Right kidney (tissue), 1 donor: ENCODE data around the gene LCN2.
"Not testable (repeated sequence)": the region's sequence is repeated elsewhere in the genome, so short reads cannot be mapped to it uniquely, and the experiment has no call there.

Source experiments
- DNase-seq: peaks from one replicate; pipeline ENCODE4 v3.0.0-alpha.2; 2016

Gene LCN2

GRCh38 chr9:128127990-128128835 lies 21.0 kb upstream of the LCN2 start:
- DNase-seq = peak; percentile 99

- no peak for DNase-seq
Observed at GRCh38 chr9:128128836-128129590, 20.2 kb upstream of the LCN2 start.

GRCh38 chr9:128129976-128130590 lies 19.2 kb upstream of the LCN2 start:
- not testable (repeated sequence) for DNase-seq

DNA sequence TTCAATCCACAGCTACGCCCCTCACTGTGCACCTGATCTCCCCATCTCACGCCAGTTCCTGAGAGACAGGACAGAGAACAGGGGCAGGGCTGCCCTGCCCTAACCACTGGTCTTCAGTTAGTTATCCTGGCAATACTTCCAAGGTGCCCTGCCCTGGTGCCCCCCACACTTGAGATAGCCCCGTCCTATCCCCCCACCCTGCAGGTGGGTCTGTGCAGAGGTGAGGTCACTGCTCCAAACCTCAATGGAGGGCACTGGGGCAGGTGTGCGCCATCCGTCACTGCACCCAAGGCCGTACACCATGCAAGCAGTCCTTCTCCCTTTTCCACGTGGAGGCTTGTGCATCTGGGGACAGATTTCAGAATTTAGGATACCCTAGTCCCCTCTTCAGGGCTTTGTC lies 18.6 kb upstream of the LCN2 start:
- DNase-seq = not testable (repeated sequence)

GRCh38 chr9:128131346-128131745 lies 17.9 kb upstream of the LCN2 start:
- DNase-seq = not testable (repeated sequence)

- DNase-seq = not testable (repeated sequence)
Observed at GRCh38 chr9:128132139-128132538, 17.1 kb upstream of the LCN2 start.

DNA sequence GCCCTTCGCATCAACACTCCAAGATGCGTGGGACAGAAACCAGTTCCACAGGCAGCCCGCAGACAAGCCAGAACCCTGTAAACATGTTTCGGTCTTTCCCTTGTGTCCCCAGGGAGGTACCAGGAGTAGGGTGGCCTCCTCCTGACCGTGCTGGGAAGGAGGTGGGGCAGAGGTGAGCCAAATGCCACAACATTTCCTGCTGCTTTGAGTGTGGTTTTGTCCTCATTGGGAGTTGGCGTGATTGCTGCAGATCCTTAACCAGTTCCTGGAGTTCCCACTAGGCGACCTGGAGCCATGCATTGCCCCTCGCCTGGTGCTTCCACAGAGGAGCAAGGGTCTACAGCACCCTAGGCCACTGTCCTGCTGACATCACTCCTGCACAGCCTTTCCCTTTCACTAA lies 13.7 kb upstream of the LCN2 start:
- not testable (repeated sequence) for DNase-seq

DNA sequence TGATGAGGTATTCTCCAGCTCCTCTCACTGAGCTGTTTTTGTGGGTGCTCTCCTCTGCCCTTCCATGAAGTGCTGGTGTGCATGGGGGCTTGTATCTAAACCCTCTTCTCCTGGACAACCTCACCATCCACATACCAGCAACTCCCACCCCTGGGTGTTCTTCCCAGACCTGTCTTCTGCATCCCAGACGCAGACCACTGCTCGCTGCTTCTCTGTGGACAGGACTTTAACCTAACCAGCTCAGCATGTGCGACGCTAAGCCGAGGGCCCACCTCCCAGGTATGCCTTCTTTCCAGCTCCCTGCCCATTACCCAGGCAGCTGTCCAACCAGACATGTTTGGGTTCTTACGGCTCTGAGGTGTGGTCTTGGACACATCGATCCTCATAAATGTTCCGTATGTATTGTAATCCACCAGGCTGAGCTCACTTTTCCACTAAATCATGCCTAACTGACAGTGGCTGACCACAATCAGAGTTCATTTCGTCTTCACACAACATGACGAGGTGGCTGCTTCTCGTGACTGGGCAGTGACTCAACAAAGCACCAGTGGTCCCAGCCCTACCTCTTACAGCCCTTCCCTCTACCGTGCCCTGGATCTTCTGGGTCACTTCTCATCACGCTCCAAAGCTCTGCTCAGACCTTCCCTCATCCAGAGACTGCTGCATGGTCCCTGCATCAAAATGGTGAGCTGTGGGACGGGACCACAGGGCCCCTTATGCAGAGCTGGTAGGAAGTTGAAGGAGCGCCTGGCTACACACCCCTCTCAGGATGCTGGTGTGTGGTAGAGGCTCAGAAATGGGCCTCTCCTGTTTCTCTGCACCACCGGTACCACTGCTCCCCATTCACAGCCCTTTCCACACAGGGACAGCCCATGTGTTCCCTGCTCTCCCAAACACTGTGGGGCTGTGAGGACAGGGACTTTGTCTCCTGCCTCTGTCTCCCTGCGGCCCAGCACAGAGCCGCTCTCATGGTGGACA lies 12.1 kb upstream of the LCN2 start:
- DNase-seq = no peak

- DNase-seq = no peak
Observed at GRCh38 chr9:128138001-128138400, 11.3 kb upstream of the LCN2 start.

- no peak for DNase-seq
Observed at GRCh38 chr9:128139621-128140020, 9.6 kb upstream of the LCN2 start.

DNA sequence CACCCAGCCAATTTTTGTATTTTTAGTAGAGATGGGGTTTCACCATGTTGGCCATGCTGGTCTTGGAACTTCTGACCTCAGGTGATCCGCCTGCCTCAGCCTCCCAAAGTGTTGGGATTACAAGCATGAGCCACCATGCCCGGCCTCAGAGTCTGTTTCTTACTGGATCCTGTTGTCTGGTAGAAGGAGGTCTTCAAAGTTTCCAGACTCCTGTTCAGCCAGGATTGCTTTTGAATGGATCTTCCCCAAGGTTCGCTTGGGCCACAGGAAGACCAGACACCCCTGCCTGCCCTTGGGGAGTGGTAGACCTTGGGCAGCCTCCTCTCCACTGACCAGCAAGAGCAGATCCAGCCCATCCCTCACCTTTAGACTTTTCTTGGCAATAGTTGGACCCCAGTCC lies 7.6 kb upstream of the LCN2 start:
- DNase-seq = no peak

- no peak for DNase-seq
Observed at GRCh38 chr9:128142061-128142460, 7.2 kb upstream of the LCN2 start.

DNA sequence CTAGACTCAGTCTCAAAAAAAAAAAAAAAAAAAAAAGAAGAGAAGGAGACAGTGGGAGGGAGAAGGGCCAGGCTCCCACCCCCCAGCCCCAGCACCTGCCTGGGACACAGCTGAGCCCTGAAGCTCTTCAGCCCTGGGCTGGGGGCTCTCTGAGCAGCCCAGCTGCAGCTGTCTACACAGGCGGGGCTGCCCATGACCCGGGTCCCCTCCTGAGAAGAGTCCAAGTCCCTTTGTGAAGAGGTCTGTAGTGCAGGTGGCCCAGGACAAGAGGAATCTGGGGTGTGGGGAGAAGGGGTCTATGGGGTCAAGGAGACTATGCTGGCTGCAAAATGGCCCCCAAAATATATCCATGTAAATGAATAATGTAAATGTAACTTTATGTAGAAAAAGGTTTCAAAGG lies 6.7 kb upstream of the LCN2 start:
- DNase-seq = no peak

DNA sequence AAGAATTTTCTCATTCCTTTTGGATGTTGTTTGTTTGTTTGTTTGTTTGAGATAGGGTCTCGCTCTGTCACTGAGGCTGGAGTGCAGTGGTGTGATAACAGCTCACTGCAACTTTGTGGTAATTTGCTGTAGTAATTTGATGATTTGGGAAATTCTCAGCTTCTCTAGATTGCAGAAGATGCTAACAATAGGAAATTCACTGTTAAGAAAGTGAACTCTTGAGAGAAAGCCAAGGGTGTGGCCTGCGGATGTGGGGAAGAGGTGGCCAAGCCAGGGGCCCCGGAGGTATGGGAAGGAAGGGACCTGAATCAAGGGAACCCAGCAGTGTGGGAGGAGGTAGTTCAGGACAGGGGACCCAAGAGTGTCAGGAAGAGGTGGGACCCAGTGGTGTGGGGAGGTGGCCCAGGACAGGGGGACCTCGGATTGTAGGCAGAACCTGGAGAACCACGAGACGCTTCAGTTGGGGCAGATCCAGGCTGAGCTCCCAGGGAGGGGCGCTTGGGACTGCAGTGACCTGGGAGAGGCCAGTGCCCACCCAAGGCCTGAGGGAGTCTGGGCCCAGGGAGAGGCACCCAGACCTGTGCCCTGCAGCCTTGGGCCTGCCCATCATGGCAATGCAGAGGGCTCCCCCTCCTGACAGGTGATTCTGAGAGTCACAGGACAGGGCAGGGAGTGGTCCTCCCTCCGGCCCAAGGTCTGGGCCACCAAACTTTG lies 5.6 kb upstream of the LCN2 start:
- DNase-seq = no peak

GRCh38 chr9:128144239-128145181 lies 4.7 kb upstream of the LCN2 start:
- no peak for DNase-seq

GRCh38 chr9:128145536-128145935 lies 3.7 kb upstream of the LCN2 start:
- DNase-seq = no peak

DNA sequence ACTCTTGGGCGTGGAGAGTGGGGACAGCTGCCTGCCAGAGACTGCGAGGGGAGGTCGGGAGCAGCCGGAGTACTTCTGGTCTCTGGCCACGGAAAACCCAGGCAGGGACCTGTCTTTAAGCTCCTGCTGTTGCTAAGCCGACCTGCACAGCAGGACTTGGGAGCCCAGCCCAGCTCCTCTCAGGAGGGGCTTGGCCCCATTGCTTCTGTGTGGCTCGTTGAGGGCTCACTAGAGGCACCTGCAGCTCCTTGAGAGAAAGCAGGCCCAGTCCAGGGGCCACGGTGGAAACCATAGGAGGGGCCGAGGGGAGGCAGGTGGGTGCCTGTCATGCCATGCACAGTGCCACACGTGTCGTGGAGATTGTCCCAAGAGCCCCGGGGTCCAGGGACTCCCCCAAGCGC lies 3.3 kb upstream of the LCN2 start:
- DNase-seq = no peak

DNA sequence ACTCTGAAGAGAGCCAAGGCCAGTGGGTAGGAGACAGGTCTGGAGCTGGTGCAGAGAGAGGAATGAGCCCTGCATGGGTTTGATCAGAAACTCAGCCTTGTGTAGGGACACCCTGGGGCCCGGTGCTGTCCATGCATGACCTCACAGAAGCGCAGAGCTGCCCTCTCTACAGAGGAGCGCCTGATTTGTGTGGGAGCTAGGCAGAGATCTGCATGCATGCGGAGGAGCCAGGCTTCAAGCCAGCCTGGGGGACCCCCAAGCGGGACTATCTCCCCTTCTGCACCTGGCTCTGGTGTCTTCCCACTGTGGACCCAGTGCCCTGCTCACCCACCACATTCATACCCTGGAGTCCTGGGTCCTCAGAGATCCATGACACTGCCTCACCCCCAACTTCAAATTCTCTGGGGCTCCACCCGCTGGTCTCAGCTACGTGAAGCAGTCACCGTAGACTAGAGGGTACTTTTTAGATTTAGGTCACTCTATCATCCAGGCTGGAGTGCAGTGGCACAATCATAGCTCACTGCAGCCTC lies 2.6 kb upstream of the LCN2 start:
- DNase-seq = no peak

- DNase-seq = no peak
Observed at GRCh38 chr9:128148509-128149000, 698 bp upstream of the LCN2 start.
